ENCODE results near the gene GAA. TPM values are rescaled to one million over a fixed set of nuclear protein-coding genes. Genes with fewer than 3 reads are reported as not detected.

The GAA gene
- total RNA-seq, 2 donors from 2014 or later = 16.7 to 23.8 TPM

GRCh38 chr17:80118601-80119270 lies 17.4 kb downstream of the GAA start:
- no peak overlapping the region for H3K27ac Mint-ChIP-seq
- peaks cover 3% of the 10 kb centered on the region for H3K4me1 Mint-ChIP-seq
- ATAC-seq = no peak
- H3K36me3 Mint-ChIP-seq (ENCODE audit: low read depth) = no peaks in the 10 kb centered on the region
- no peaks in the 10 kb centered on the region for H3K9me3 ChIP-seq (ENCODE audit: control insufficient read depth, low read length, poor library complexity, severe bottlenecking)
- H3K4me3 Mint-ChIP-seq = no peak overlapping the region
- no peaks in the 10 kb centered on the region for H3K27me3 Mint-ChIP-seq
- DNase-seq = no peak

- Mint-ChIP-seq H3K27ac (no peak overlapping the region), H3K36me3 (ENCODE audit: low read depth) (no peaks in the 10 kb centered on the region), H3K4me3 (no peak overlapping the region), H3K4me1 (peaks cover 2% of the 10 kb centered on the region), H3K27me3 (peaks cover 6% of the 10 kb centered on the region)
- DNase-seq (no peak), ATAC-seq (no peak)
- H3K9me3 ChIP-seq (ENCODE audit: control insufficient read depth, low read length, poor library complexity, severe bottlenecking) = no peaks in the 10 kb centered on the region
Measured at GRCh38 chr17:80119271-80119791, 17.9 kb downstream of the GAA start.

GRCh38 chr17:80119839-80120238 lies 18.5 kb downstream of the GAA start:
- DNase-seq (no peak), ATAC-seq (no peak)
- H3K27ac Mint-ChIP-seq = no peak overlapping the region
- peaks cover 10% of the 10 kb centered on the region for H3K27me3 Mint-ChIP-seq
- no peak overlapping the region for H3K4me3 Mint-ChIP-seq
- H3K36me3 Mint-ChIP-seq (ENCODE audit: low read depth) = no peaks in the 10 kb centered on the region
- H3K4me1 Mint-ChIP-seq = no peaks in the 10 kb centered on the region
- H3K9me3 ChIP-seq (ENCODE audit: control insufficient read depth, low read length, poor library complexity, severe bottlenecking) = no peaks in the 10 kb centered on the region

- H3K4me3 Mint-ChIP-seq = no peak overlapping the region
- DNase-seq (no peak), ATAC-seq (no peak)
- H3K36me3 Mint-ChIP-seq (ENCODE audit: low read depth) = no peaks in the 10 kb centered on the region
- no peak overlapping the region for H3K27ac Mint-ChIP-seq
- H3K27me3 Mint-ChIP-seq = peaks cover 16% of the 10 kb centered on the region
- no peaks in the 10 kb centered on the region for H3K4me1 Mint-ChIP-seq
- H3K9me3 ChIP-seq (ENCODE audit: control insufficient read depth, low read length, poor library complexity, severe bottlenecking) = no peaks in the 10 kb centered on the region
Measured at GRCh38 chr17:80122026-80122575, 20.7 kb downstream of the GAA start.

- no peak for DNase-seq
- Mint-ChIP-seq H3K27ac (no peak overlapping the region), H3K27me3 (peaks cover 19% of the 10 kb centered on the region)
Measured at GRCh38 chr17:80122926-80123505, 21.6 kb downstream of the GAA start.

GRCh38 chr17:80123791-80124190 lies 22.4 kb downstream of the GAA start:
- no peaks in the 10 kb centered on the region for H3K9me3 ChIP-seq (ENCODE audit: control insufficient read depth, low read length, poor library complexity, severe bottlenecking)
- Mint-ChIP-seq H3K27me3 (peaks cover 27% of the 10 kb centered on the region), H3K4me1 (no peaks in the 10 kb centered on the region), H3K4me3 (no peak overlapping the region), H3K27ac (peak overlapping the region; percentile 29), H3K36me3 (ENCODE audit: low read depth) (no peaks in the 10 kb centered on the region)
- DNase-seq (no peak), ATAC-seq (no peak)

More at GRCh38 chr17:80122926-80123505, 21.6 kb downstream of the GAA start:
- Mint-ChIP-seq H3K36me3 (ENCODE audit: low read depth) (no peaks in the 10 kb centered on the region), H3K4me3 (no peak overlapping the region), H3K4me1 (no peaks in the 10 kb centered on the region)
- H3K9me3 ChIP-seq (ENCODE audit: control insufficient read depth, low read length, poor library complexity, severe bottlenecking) = no peaks in the 10 kb centered on the region
- ATAC-seq = no peak

GRCh38 chr17:80124351-80124981 lies 23.1 kb downstream of the GAA start:
- ATAC-seq (no peak), DNase-seq (no peak)
- H3K27ac Mint-ChIP-seq = peak overlapping the region; percentile 29
- H3K4me3 Mint-ChIP-seq = no peak overlapping the region
- H3K27me3 Mint-ChIP-seq = peaks cover 34% of the 10 kb centered on the region
- H3K36me3 Mint-ChIP-seq (ENCODE audit: low read depth) = no peaks in the 10 kb centered on the region
- peaks cover 3% of the 10 kb centered on the region for H3K4me1 Mint-ChIP-seq
- H3K9me3 ChIP-seq (ENCODE audit: control insufficient read depth, low read length, poor library complexity, severe bottlenecking) = no peaks in the 10 kb centered on the region

GRCh38 chr17:80125656-80126448 lies 24.5 kb downstream of the GAA start:
- Mint-ChIP-seq H3K27ac (no peak overlapping the region), H3K4me1 (peaks cover 3% of the 10 kb centered on the region), H3K36me3 (ENCODE audit: low read depth) (no peaks in the 10 kb centered on the region), H3K4me3 (no peak overlapping the region), H3K27me3 (peaks cover 35% of the 10 kb centered on the region)
- H3K9me3 ChIP-seq (ENCODE audit: control insufficient read depth, low read length, poor library complexity, severe bottlenecking) = no peaks in the 10 kb centered on the region
- no peak for DNase-seq
- no peak for ATAC-seq

- H3K27me3 Mint-ChIP-seq = peaks cover 35% of the 10 kb centered on the region
Measured at GRCh38 chr17:80126449-80126715, 25.0 kb downstream of the GAA start.

GRCh38 chr17:80129006-80129565 lies 27.7 kb downstream of the GAA start:
- no peaks in the 10 kb centered on the region for H3K9me3 ChIP-seq (ENCODE audit: control insufficient read depth, low read length, poor library complexity, severe bottlenecking)
- peaks cover 31% of the 10 kb centered on the region for H3K27me3 Mint-ChIP-seq
- H3K4me3 Mint-ChIP-seq = no peak overlapping the region
- H3K27ac Mint-ChIP-seq = no peak overlapping the region
- H3K4me1 Mint-ChIP-seq = peaks cover 5% of the 10 kb centered on the region
- H3K36me3 Mint-ChIP-seq (ENCODE audit: low read depth) = peaks cover 4% of the 10 kb centered on the region
- DNase-seq (no peak), ATAC-seq (no peak)

More at GRCh38 chr17:80126449-80126715, 25.0 kb downstream of the GAA start:
- no peaks in the 10 kb centered on the region for H3K9me3 ChIP-seq (ENCODE audit: control insufficient read depth, low read length, poor library complexity, severe bottlenecking)
- no peak overlapping the region for H3K27ac Mint-ChIP-seq
- H3K4me3 Mint-ChIP-seq = no peak overlapping the region
- ATAC-seq (no peak), DNase-seq (no peak)
- H3K4me1 Mint-ChIP-seq = peaks cover 3% of the 10 kb centered on the region
- no peaks in the 10 kb centered on the region for H3K36me3 Mint-ChIP-seq (ENCODE audit: low read depth)

- H3K27me3 Mint-ChIP-seq = peaks cover 25% of the 10 kb centered on the region
- no peaks in the 10 kb centered on the region for H3K9me3 ChIP-seq (ENCODE audit: control insufficient read depth, low read length, poor library complexity, severe bottlenecking)
- no peak overlapping the region for H3K4me3 Mint-ChIP-seq
- H3K27ac Mint-ChIP-seq = no peak overlapping the region
- no peak for ATAC-seq
- DNase-seq = no peak
- peaks cover 10% of the 10 kb centered on the region for H3K36me3 Mint-ChIP-seq (ENCODE audit: low read depth)
- H3K4me1 Mint-ChIP-seq = peaks cover 5% of the 10 kb centered on the region
Measured at GRCh38 chr17:80130992-80131391, 29.6 kb downstream of the GAA start.

GRCh38 chr17:80132906-80133625 lies 31.7 kb downstream of the GAA start:
- Mint-ChIP-seq H3K4me1 (peaks cover 5% of the 10 kb centered on the region), H3K27me3 (peaks cover 15% of the 10 kb centered on the region), H3K27ac (peak overlapping the region; percentile 2), H3K4me3 (no peak overlapping the region), H3K36me3 (ENCODE audit: low read depth) (peaks cover 14% of the 10 kb centered on the region)
- no peak for DNase-seq
- ATAC-seq = no peak
- H3K9me3 ChIP-seq (ENCODE audit: control insufficient read depth, low read length, poor library complexity, severe bottlenecking) = no peaks in the 10 kb centered on the region
